Measurements from ENCODE around the gene HSD3B2. TPM values are rescaled to one million over a fixed set of nuclear protein-coding genes. Genes with fewer than 3 reads are reported as not detected.

Gene HSD3B2
- total and polyA plus RNA-seq, 2 of the 8 experiments (the other 6 are each of a cell fraction or from before 2014, with no cell fraction given): not detected

DNA sequence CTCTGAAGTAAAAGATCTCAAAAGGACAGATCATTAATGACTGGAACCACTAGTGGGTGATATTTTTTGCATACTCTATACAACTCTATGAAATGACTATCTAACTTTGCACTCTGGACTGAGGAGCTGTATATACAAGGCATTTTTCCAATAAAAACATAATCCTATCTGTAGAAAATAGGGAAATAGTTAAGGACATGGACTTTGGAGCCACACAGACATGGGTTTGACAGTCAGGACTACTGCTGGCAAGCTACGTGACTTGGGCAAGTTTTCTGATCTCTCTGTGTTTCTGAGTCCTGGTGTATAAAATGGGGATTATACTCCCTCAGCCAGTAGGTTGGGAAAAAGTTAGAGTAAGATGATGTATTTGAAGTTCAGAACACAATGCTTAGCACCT, 20.9 kb upstream of the HSD3B2 start:
- Histone ChIP-seq H3K27ac (ENCODE audit: low read depth, low read length) (no peak overlapping the region), H2BK120ac (replicated peaks; ENCODE audit: low read depth, low read length) (no peak overlapping the region), H2AFZ (ENCODE audit: low read length) (no peak overlapping the region), H3K4me2 (ENCODE audit: insufficient read depth in 1 of 2, low read depth in 2 of 2, low read length in 2 of 2) (no peak overlapping the region), H2BK5ac (ENCODE audit: low read depth, low read length) (no peak overlapping the region), H3K18ac (ENCODE audit: extremely low read depth, low read length) (no peak overlapping the region), H4K5ac (ENCODE audit: insufficient read length, low read depth, low read length) (no peak overlapping the region), H3K23me2 (ENCODE audit: low read depth, low read length) (no peaks in the 10 kb centered on the region), H3K27me3 (replicated peaks in 1 of 4; ENCODE audit: control insufficient read depth in 3 of 4, extremely low read depth in 1 of 4, insufficient read depth in 3 of 4, low read length in 3 of 4) (no peaks in the 10 kb centered on the region), H3K79me1 (ENCODE audit: low read depth, low read length) (no peaks in the 10 kb centered on the region), H4K91ac (replicated peaks; ENCODE audit: insufficient read length, low read length) (no peak overlapping the region), H3K4me1 (replicated peaks in 1 of 4; ENCODE audit: control insufficient read depth in 3 of 4, insufficient read depth in 4 of 4, low read length in 3 of 4) (no peaks in the 10 kb centered on the region), H4K8ac (ENCODE audit: extremely low read depth, insufficient read depth, low read length) (no peak overlapping the region), H3K4ac (replicated peaks; ENCODE audit: insufficient read length, low read depth, low read length) (no peak overlapping the region), H3K9ac (replicated peaks in 1 of 4; ENCODE audit: extremely low read depth in 1 of 4, low read depth in 3 of 4, low read length in 3 of 4) (no peak overlapping the region), H3K36me3 (ENCODE audit: control insufficient read depth in 2 of 4, insufficient read depth in 4 of 4, low read length in 3 of 4) (no peaks in the 10 kb centered on the region), H3K79me2 (ENCODE audit: control insufficient read depth in 1 of 2, insufficient read depth in 2 of 2, low read length in 2 of 2) (no peaks in the 10 kb centered on the region), H2BK20ac (ENCODE audit: low read length) (no peak overlapping the region), H3K9me3 (ENCODE audit: insufficient read depth in 2 of 2, low read depth in 1 of 2, low read length in 1 of 2) (no peaks in the 10 kb centered on the region), H3K4me3 (ENCODE audit: extremely low read depth in 1 of 4, insufficient read depth in 2 of 4, low read depth in 3 of 4, low read length in 4 of 4) (no peak overlapping the region), H4K20me1 (replicated peaks in 1 of 2; ENCODE audit: control insufficient read depth in 1 of 2, insufficient read depth in 2 of 2, low read length in 2 of 2) (no peaks in the 10 kb centered on the region), H3K23ac (ENCODE audit: insufficient read length) (no peak overlapping the region), H3K56ac (replicated peaks; ENCODE audit: insufficient read length, low read depth, low read length) (no peak overlapping the region), H2BK15ac (ENCODE audit: low read length) (no peak overlapping the region), H3K14ac (ENCODE audit: insufficient read length) (no peak overlapping the region), H2BK12ac (ENCODE audit: low read depth, low read length) (no peak overlapping the region), H2AK5ac (ENCODE audit: low read depth, low read length) (no peak overlapping the region)
- FAIRE-seq: no peak
- ChIA-PET POLR2A (ENCODE audit: partially characterized antibody) (no interaction called here), CTCF (ENCODE audit: partially characterized antibody) (interaction anchor here (1.9 kb wide), 2 partner anchors 21 to 77 kb away, joined by 4 to 5 read pairs; no protein-coding TSS in a partner anchor)
- no peak for DNase-seq (ENCODE audit: low read depth in 1 of 2, low spot score in 2 of 2)
- WGBS, 2 experiments (ENCODE audit: extremely low coverage in 1 of 2, insufficient coverage in 1 of 2, insufficient read length in 1 of 2, insufficient replicate concordance in 2 of 2, low coverage in 1 of 2, low lambda C conversion rate in 2 of 2, missing lambda C conversion rate in 1 of 2): 91% methylated on average over 1 of the region's 1 CpG; no CpG with 5 or more reads in 1 of the 2 experiments
- TF ChIP-seq FOSL1 (IDR thresholded peaks at IDR 0.05; ENCODE audit: insufficient read depth, low read depth, low read length): no peak
- no peak for TF ChIP-seq SIN3A (conservative IDR thresholded peaks at IDR 0.05 in 1 of 2, IDR thresholded peaks at IDR 0.05 in 1 of 2; ENCODE audit: low read depth in 1 of 2, low read length in 2 of 2)
- TF ChIP-seq RAD21 (IDR thresholded peaks at IDR 0.05 in 1 of 2, conservative IDR thresholded peaks at IDR 0.05 in 1 of 2; ENCODE audit: low read depth in 2 of 2, low read length in 2 of 2): no peak
- TF ChIP-seq CTBP2 (IDR thresholded peaks at IDR 0.05; ENCODE audit: borderline replicate concordance, insufficient read depth, insufficient read length, low read length): no peak
- no peak for TF ChIP-seq TAF7 (optimal IDR thresholded peaks at IDR 0.05; ENCODE audit: borderline replicate concordance, low read depth, low read length)
- no peak for TF ChIP-seq NRF1 (IDR thresholded peaks at IDR 0.05; ENCODE audit: low read depth, low read length)
- TF ChIP-seq SIRT6 (IDR thresholded peaks at IDR 0.05; ENCODE audit: low read length): no peak
- no peak for TF ChIP-seq EP300 (IDR thresholded peaks at IDR 0.05; ENCODE audit: borderline replicate concordance in 1 of 2, low read depth in 2 of 2, low read length in 2 of 2)
- no peak for TF ChIP-seq RNF2 (IDR thresholded peaks at IDR 0.05; ENCODE audit: borderline replicate concordance, low read depth, low read length, missing control alignments, poor library complexity, severe bottlenecking)
- TF ChIP-seq ASH2L (IDR thresholded peaks at IDR 0.05; ENCODE audit: low read length): no peak
- no peak for TF ChIP-seq SIX5 (IDR thresholded peaks at IDR 0.05; ENCODE audit: low read depth, low read length)
- TF ChIP-seq BCL11A (IDR thresholded peaks at IDR 0.05; ENCODE audit: low read depth in 2 of 2, low read length in 2 of 2): no peak
- TF ChIP-seq, protein P1, sequence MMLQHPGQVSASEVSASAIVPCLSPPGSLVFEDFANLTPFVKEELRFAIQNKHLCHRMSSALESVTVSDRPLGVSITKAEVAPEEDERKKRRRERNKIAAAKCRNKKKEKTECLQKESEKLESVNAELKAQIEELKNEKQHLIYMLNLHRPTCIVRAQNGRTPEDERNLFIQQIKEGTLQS (IDR thresholded peaks at IDR 0.05; ENCODE audit: insufficient read depth, low read depth, low read length): no peak

All from H1 (cell line).